ENCODE measurements around the gene CCR9.
"Not testable (repeated sequence)": the region's sequence is repeated elsewhere in the genome, so short reads cannot be mapped to it uniquely, and the experiment has no call there.

CCR9 gene, protein sequence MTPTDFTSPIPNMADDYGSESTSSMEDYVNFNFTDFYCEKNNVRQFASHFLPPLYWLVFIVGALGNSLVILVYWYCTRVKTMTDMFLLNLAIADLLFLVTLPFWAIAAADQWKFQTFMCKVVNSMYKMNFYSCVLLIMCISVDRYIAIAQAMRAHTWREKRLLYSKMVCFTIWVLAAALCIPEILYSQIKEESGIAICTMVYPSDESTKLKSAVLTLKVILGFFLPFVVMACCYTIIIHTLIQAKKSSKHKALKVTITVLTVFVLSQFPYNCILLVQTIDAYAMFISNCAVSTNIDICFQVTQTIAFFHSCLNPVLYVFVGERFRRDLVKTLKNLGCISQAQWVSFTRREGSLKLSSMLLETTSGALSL

GRCh38 chr3:45885979-45886705 is at the start of gene CCR9:
Gene CCR9 (plus strand): TSS chr3:45886543. CDS start chr3:45894934, 8,391 bp downstream.
- no peak for DNase-seq (ENCODE audit: low read depth in 3 of 3)

GRCh38 chr3:45838466-45838865 is 47.9 kb upstream of the CCR9 start:
- DNase-seq (ENCODE audit: low read depth in 3 of 3) = no peak

- no peak for DNase-seq (ENCODE audit: low read depth in 3 of 3)
Observed at GRCh38 chr3:45841420-45841756, 45.0 kb upstream of the CCR9 start.

DNA sequence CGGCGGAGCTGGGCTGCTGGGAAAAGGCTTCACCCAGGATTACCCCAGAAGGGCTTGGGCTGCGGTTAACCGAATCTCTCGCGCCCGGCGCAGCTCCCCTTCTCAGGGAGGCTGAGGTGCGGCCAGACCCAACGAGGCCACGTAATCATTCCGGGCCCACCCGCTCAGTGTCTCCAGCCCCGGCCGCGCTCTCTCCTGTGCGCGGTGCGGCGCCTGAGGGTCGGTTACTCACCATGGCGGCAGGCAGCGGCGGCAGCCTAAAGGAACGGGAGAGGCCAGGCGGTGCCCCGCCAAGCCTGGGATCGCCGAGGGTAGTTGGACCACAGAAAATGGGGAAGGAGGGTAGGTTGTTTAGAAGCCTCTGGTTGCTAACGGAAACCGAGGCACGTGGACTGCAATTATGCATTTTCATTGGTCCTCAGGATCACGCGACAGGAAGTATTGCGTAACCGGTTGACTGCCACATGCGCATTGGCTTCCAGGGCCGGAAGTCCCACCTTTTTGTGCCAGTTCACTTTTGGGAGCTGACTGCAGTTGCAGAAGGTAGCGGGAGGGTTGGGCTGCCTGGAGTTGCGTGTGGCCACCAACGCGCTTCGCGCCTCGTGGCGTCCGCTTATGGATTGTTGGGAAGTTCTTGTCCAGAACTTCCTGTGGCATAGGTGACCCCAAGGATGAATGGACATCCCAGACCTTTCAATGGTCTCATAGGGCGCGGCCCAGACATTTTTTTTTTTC is 44.4 kb upstream of the CCR9 start, which contains the start of gene LZTFL1:
LZTFL1 (minus strand) TSS at position 363 of the 735 bp plus-strand sequence; CDS start at position 235, 128 bp downstream.
- peak; percentile 59 to 80 (median 77) for DNase-seq (ENCODE audit: low read depth in 3 of 3)

GRCh38 chr3:45842851-45843625 is 43.3 kb upstream of the CCR9 start:
- no peak for DNase-seq (ENCODE audit: low read depth in 3 of 3)

DNA sequence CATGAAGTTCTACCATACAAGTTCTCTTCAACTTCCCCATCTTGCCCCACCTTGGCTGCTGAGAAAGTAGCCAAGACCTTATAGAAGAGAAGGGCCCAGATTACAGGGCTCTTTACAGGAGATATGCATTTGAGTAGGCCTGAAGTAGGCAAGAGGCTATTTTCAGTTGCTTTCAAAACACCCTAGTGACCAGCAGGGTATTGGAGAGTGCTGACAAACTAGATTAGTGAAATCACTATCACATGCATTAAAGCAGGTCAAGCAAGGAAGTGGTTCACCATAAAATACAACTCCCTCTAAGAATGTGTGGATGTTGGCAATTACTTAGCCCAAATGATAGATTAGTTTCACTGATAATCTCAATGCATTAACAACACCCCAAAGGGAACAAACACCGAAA is 41.7 kb upstream of the CCR9 start:
- DNase-seq (ENCODE audit: low read depth in 3 of 3) = no peak

DNA sequence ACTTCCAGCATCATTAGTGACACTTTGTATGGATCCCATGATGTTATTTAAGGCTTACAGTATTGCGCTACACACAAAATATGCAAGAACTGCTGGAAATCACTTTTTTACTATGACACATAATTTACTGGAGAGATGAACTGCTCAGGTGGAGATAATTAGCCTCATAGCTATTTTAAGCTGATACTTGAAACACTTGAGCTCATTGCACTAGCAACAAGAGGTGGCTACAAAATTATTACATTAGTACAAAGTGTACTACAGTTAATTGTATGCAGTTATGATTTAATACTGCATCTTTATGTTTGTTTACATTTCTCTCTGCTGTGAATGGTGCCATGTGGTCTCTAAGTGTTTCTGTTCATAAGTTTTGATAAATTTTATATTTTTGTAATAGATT is 38.0 kb upstream of the CCR9 start:
- no peak for DNase-seq (ENCODE audit: low read depth in 3 of 3)

- no peak for DNase-seq (ENCODE audit: low read depth in 3 of 3)
Observed at GRCh38 chr3:45852828-45853227, 33.5 kb upstream of the CCR9 start.

DNA sequence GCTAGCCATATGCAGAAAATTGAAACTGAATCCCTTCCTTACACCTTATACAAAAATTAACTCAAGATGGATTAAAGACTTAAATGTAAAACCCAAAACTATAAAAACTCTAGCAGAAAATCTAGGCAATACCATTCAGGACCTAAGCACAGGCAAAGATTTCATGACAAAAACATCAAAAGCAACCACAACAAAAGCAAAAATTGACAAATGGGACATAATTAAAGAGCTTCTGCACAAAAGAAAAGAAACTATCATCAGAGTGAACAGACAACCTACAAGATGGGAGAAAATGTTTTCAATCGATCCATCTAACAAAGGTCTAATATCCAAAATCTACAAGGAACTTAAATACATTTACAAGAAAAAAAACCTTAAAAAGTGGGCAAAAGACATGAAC is 30.0 kb upstream of the CCR9 start:
- DNase-seq (ENCODE audit: low read depth in 3 of 3) = not testable (repeated sequence)

- DNase-seq (ENCODE audit: low read depth in 3 of 3) = not testable (repeated sequence)
Observed at GRCh38 chr3:45857024-45857423, 29.3 kb upstream of the CCR9 start.

- DNase-seq (ENCODE audit: low read depth in 3 of 3) = no peak
Observed at GRCh38 chr3:45858809-45859543, 27.4 kb upstream of the CCR9 start.

DNA sequence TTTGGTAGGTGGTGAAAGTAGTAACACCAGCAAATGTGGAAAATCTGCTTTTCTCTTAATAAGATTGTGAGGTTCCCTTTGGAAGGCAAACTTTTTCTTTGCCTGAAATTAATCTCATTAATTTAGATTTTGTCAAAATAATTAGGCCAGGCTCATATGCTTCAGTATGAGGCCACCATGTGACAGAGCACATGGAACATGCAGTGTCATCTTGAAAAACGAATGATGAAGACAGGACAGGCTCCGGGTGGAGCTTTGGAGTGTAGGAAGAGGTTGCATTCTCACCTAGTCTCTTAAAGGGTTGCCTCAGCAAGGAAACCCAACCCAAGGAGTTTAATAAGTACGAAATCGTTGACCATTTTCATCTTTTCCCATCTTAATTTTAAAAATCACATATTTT is 25.9 kb upstream of the CCR9 start:
- no peak for DNase-seq (ENCODE audit: low read depth in 3 of 3)

DNA sequence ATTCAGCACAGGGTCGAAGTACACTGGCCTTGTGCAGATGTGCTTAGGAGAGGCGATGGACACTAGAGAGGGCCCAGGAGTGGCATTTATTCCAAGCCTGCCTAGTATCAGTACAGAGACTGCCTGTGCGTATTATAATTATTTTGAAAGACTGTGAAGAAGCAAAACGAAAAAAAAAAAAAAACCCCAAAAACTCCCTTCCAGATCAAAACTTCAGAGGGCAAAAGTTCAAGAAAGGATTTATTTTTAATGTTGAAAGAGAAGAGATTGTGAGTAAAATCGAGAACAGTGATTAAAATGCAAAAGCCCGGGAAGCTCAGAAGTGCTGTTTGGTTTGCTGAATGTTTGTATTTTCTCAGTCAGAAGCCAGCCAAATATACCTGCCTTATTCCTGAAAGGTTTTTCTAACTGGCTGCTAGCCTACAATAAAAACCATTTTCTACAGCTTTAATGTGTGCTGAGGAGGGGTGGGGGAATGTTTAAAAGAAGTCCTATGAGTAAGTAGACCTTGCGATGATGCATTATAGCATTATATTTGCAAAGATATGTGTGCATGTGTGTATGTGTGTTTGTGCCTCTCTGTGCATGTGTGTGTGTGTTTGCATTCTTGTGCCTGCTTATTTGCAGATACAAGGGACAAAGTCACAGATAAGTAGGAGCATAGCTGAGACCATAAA is 25.2 kb upstream of the CCR9 start:
- no peak for DNase-seq (ENCODE audit: low read depth in 3 of 3)

- DNase-seq (ENCODE audit: low read depth in 3 of 3) = no peak
Observed at GRCh38 chr3:45864760-45865519, 21.4 kb upstream of the CCR9 start.

- DNase-seq (ENCODE audit: low read depth in 3 of 3) = no peak
Observed at GRCh38 chr3:45865563-45865962, 20.8 kb upstream of the CCR9 start.

DNA sequence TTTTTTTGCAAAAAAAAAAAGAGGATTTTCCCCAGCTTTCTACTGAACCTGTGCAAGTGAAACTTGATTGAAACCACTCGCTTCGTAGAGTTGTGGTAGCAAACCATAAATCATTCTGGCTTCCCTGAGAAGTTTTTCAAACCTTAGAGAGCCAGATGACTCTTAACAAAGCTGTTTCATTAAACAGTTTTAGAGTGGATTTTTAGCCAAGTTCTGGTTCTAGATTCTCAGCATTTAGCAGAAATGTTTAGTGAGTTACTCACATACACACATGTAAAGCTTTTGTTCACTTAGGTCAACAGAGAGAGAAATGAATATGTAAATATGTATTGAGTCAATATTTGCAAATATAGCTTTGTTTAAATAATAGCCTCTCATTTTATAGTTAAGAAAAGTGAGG is 18.1 kb upstream of the CCR9 start:
- no peak for DNase-seq (ENCODE audit: low read depth in 3 of 3)

DNA sequence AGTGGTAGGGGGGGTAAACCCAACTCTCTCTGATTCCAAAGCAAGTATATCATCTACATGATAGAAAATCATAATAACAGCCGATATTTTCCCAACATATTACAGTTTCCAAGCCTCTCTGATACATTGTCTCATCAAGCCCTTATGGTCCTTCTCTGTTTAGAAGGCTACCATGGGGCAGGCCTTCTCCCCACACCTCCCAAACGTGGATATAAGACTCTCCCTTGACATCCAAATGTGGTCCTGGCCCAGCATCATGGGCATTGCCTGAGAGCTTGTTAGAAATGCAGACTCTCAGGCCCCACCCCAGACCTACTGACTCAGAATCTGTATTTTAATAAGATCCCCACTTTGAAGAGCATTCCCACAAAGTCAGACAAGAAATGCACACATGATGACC is 17.7 kb upstream of the CCR9 start:
- DNase-seq (ENCODE audit: low read depth in 3 of 3) = no peak

GRCh38 chr3:45869638-45870037 is 16.7 kb upstream of the CCR9 start:
- no peak for DNase-seq (ENCODE audit: low read depth in 3 of 3)

GRCh38 chr3:45870099-45870498 is 16.2 kb upstream of the CCR9 start:
- peak; percentile 8 to 33 (median 15) for DNase-seq (ENCODE audit: low read depth in 3 of 3)

DNA sequence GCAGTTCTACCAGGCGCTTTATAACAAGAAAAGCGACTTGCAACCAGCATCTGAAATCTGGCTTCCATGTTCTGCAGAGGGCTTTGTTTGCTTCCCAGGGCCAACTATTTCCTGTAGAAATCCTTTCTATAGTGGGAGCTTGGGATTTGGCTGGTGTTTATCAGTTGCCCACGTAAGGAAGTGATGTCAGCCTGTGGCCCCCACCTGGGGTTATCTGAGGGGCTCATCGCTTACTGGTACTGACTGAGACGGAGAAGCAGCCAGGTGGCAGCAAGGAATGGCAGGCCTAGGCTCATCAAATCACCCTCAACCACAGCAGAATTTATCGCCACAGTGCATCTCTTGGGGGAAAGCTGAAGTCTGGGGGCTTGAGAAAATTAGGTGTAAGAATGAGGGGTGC is 14.6 kb upstream of the CCR9 start:
- no peak for DNase-seq (ENCODE audit: low read depth in 3 of 3)
